Endodermal cell (in vitro differentiated cells): ENCODE data around the gene SHC1. TPM values are rescaled to one million over a fixed set of nuclear protein-coding genes. Genes with fewer than 3 reads are reported as not detected.

Source experiments
- DNase-seq: peaks from one replicate; pipeline ENCODE4 v3.0.0-alpha.2; 2017
- H3K27ac ChIP-seq: 2 replicates; pipeline ENCODE4 v1.5.1; 2013; ENCODE audit warnings: mild to moderate bottlenecking, low read depth, low read length, moderate library complexity
- H3K27me3 ChIP-seq: 2 replicates; pipeline ENCODE4 v1.6.1; 2013; ENCODE audit warnings: mild to moderate bottlenecking, low read length, moderate library complexity; ENCODE audit not compliant: insufficient read depth, control insufficient read depth, poor library complexity, severe bottlenecking
- H3K36me3 ChIP-seq: 2 replicates; pipeline ENCODE4 v1.7.0; 2013; ENCODE audit warnings: mild to moderate bottlenecking, low read length, moderate library complexity; ENCODE audit not compliant: control insufficient read depth, insufficient read depth
- H3K4me1 ChIP-seq: one replicate; pipeline ENCODE4 v1.7.0; 2013; ENCODE audit warnings: low read length; ENCODE audit not compliant: control insufficient read depth, insufficient read depth
- H3K4me3 ChIP-seq: 2 replicates; pipeline ENCODE4 v1.5.1; 2013; ENCODE audit warnings: mild to moderate bottlenecking, low read length, moderate library complexity
- H3K9ac ChIP-seq: 2 replicates; pipeline ENCODE4 v1.6.1; 2013; ENCODE audit warnings: mild to moderate bottlenecking, low read length, moderate library complexity; ENCODE audit not compliant: poor library complexity, severe bottlenecking; ENCODE audit errors: extremely low read depth
- H3K9me3 ChIP-seq: 2 replicates; pipeline ENCODE4 v1.6.1; 2013; ENCODE audit warnings: mild to moderate bottlenecking, low read length, moderate library complexity; ENCODE audit not compliant: control insufficient read depth
- H3K27ac Mint-ChIP-seq: 2 replicates; pipeline ENCODE4 v1.8.0; 2020; ENCODE audit warnings: mixed read lengths
- H3K27me3 Mint-ChIP-seq: 2 replicates; pipeline ENCODE4 v1.8.0; 2021; ENCODE audit warnings: mild to moderate bottlenecking, mixed read lengths; ENCODE audit not compliant: insufficient read depth
- H3K36me3 Mint-ChIP-seq: 2 replicates; pipeline ENCODE4 v1.8.0; 2020; ENCODE audit warnings: low read depth, mixed read lengths
- H3K4me1 Mint-ChIP-seq: 2 replicates; pipeline ENCODE4 v1.8.0; 2020; ENCODE audit warnings: mixed read lengths
- H3K4me3 Mint-ChIP-seq: 2 replicates; pipeline ENCODE4 v1.8.0; 2020; ENCODE audit warnings: mild to moderate bottlenecking, moderate library complexity, mixed read lengths
- H3K9me3 Mint-ChIP-seq: 2 replicates; pipeline ENCODE4 v1.8.0; 2020; ENCODE audit warnings: mild to moderate bottlenecking, mixed read lengths
- WGBS, 2 experiments: methylation state at CpG; one replicate each; pipeline versions ENCODE4 v1.1.5 to v1.1.7; 2013; ENCODE audit warnings: missing lambda C conversion rate in 2 of 2, mixed read lengths in 1 of 2; ENCODE audit not compliant: insufficient coverage in 1 of 2, insufficient read length in 1 of 2; 5-methylcytosine and 5-hydroxymethylcytosine counted together
- total RNA-seq, 2 donors: library from RNA; stranded (reverse); fragmentation: NEBNext Ultra II Directional in 1 of 2; extraction: Animal tissue kit (Norgen Biotek cat#: 25700) in 1 of 2; gene quantifications; 2 replicates in 1 of 2; 3 replicates in 1 of 2; pipeline ENCODE4 v1.2.1, GENCODE V29; 2021
- TF ChIP-seq, protein P1 (sequence below): fragments of 200-600 bp; sonication (generic); conservative IDR thresholded peaks from 2 replicates; pipeline ENCODE4 v1.5.0; 2021; ENCODE audit warnings: antibody characterized with exemption, mild to moderate bottlenecking

SHC1 gene
- total RNA-seq, 2 donors from 2014 or later: 157 to 231 TPM

DNA sequence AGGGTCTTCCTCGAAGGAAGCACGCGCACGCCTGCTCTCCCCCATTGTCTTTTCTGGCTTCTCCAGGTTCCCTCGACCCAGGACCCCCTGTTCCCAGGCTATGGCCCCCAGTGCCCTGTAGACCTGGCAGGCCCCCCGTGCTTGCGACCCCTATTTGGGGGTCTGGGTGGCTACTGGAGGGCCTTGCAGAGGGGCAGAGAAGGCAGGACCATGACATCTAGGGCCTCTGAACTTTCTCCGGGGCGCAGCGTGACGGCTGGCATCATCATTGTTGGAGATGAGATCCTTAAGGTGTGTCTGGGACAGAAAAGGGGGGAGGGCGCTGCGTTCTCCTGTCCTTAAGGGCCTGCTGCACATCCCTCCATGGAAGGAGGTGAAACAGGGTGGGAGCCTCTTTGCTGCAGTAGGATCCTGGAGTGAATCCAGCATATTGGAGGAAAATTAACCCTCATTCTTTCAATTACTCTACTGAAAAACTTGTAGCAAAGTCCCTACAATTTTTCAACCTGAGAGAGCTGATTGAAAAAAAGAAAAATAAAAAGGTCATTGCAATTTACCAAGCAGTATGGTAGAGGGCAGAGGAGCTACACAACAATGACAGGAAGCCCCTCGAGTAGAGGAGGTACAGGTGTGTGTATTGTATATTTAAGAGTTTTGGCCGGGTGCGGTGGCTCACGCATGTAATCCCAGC lies 13.4 kb upstream of the SHC1 start:
- Histone ChIP-seq H3K4me1 (no peaks in the 10 kb centered on the region), H3K36me3 (peaks cover 46% of the 10 kb centered on the region), H3K27me3 (no peaks in the 10 kb centered on the region), H3K27ac (peak overlapping the region; percentile 50), H3K4me3 (peak overlapping the region; percentile 94), H3K9ac (peak overlapping the region; percentile 80), H3K9me3 (no peaks in the 10 kb centered on the region)
- 9 to 22% methylated on average over 13 to 17 of the region's 17 CpGs for WGBS, 2 experiments
- Mint-ChIP-seq H3K9me3 (no peaks in the 10 kb centered on the region), H3K4me1 (peaks cover 4% of the 10 kb centered on the region), H3K36me3 (peaks cover 46% of the 10 kb centered on the region), H3K4me3 (no peak overlapping the region), H3K27ac (no peak overlapping the region), H3K27me3 (no peaks in the 10 kb centered on the region)
- TF ChIP-seq, protein P1, sequence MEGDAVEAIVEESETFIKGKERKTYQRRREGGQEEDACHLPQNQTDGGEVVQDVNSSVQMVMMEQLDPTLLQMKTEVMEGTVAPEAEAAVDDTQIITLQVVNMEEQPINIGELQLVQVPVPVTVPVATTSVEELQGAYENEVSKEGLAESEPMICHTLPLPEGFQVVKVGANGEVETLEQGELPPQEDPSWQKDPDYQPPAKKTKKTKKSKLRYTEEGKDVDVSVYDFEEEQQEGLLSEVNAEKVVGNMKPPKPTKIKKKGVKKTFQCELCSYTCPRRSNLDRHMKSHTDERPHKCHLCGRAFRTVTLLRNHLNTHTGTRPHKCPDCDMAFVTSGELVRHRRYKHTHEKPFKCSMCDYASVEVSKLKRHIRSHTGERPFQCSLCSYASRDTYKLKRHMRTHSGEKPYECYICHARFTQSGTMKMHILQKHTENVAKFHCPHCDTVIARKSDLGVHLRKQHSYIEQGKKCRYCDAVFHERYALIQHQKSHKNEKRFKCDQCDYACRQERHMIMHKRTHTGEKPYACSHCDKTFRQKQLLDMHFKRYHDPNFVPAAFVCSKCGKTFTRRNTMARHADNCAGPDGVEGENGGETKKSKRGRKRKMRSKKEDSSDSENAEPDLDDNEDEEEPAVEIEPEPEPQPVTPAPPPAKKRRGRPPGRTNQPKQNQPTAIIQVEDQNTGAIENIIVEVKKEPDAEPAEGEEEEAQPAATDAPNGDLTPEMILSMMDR: no peak
- DNase-seq: no peak

DNA sequence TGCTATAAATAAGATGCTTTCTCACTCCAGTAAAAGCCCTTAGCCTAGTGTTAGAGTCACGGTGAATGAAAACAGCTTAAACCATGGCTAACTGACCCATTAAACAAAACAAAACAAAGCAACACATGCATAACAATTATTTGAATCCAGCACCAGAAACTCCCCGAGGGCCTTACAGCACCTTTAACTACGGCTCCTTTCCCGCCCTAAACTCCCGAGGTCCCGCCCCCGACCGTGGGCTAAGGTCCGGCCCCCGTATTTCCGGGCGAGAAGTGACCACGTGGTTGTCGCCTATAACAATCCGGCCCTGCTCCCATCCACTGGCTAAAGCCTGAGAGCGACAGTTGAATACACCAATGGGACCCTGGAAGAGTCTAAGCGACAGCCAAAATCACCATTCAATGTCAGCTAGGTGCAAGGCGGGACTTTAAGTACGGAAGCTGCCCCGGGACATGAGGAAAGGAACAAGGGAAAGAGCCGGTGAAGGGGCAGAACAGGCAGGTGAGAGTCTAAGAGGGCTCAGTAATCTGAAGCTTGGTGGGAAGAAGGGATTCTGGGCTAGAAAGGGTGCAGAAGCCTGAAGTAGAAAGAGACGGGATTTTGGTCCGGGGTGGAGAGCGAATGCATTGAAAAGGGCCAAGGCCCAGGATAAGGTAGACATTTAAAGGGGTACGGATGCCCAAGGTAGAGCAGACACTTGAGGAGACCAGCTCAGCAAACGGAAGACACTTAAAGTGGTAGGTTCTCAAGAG lies 12.5 kb upstream of the SHC1 start, which contains the start of gene FLAD1:
TSS of gene FLAD1 (plus strand) at position 448 of the 752 bp plus-strand sequence. CDS start 351 bp downstream, outside the sequence.
- H3K36me3 ChIP-seq: peaks cover 43% of the 10 kb centered on the region
- no peak within 1 kb of the TSS for H3K27ac Mint-ChIP-seq
- peak within 1 kb of the TSS; percentile 94 for H3K4me3 ChIP-seq
- peaks cover 45% of the 10 kb centered on the region for H3K36me3 Mint-ChIP-seq
- no peaks in the 10 kb centered on the region for H3K9me3 ChIP-seq
- DNase-seq: peak; percentile 99
- H3K9me3 Mint-ChIP-seq: no peaks in the 10 kb centered on the region
- no peaks in the 10 kb centered on the region for H3K27me3 Mint-ChIP-seq
- H3K4me1 ChIP-seq: no peaks in the 10 kb centered on the region
- peaks cover 4% of the 10 kb centered on the region for H3K4me1 Mint-ChIP-seq
- WGBS, 2 experiments: 0 to 3% methylated on average over 13 to 26 of the region's 26 CpGs
- TF ChIP-seq, protein P1: no peak
- H3K4me3 Mint-ChIP-seq: no peak within 1 kb of the TSS
- peak within 1 kb of the TSS; percentile 80 for H3K9ac ChIP-seq
- peak within 1 kb of the TSS; percentile 50 for H3K27ac ChIP-seq
- H3K27me3 ChIP-seq: no peaks in the 10 kb centered on the region

DNA sequence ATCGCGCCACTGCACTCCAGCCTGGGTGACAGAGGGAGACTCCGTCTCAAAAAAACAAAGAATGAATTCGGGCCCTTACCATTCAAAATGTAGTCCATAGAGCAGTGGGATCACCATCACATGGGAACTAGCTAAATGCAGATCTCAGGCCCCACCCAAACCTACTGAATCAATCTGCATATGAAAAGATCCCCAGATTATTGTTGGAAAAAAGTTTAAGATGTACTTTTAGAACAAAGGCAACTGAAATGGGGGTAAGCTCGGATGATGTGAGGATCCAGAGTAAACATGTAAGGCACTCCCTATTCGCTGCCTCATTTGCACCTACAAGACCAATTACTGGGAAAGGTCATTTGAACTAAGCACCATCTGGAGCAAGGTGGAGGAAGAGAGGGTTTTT lies 11.8 kb upstream of the SHC1 start:
- no peaks in the 10 kb centered on the region for H3K9me3 Mint-ChIP-seq

More for the DNA sequence above, 11.8 kb upstream of the SHC1 start:
- TF ChIP-seq, protein P1: no peak
- Mint-ChIP-seq H3K27ac (no peak overlapping the region), H3K4me1 (peaks cover 6% of the 10 kb centered on the region), H3K27me3 (no peaks in the 10 kb centered on the region), H3K36me3 (peaks cover 41% of the 10 kb centered on the region), H3K4me3 (no peak overlapping the region)
- Histone ChIP-seq H3K9me3 (no peaks in the 10 kb centered on the region), H3K27me3 (no peaks in the 10 kb centered on the region), H3K9ac (peak overlapping the region; percentile 28), H3K4me3 (peak overlapping the region; percentile 94), H3K27ac (peak overlapping the region; percentile 1), H3K4me1 (peaks cover 2% of the 10 kb centered on the region), H3K36me3 (peaks cover 43% of the 10 kb centered on the region)
- 41 to 58% methylated on average over 4 to 6 of the region's 6 CpGs for WGBS, 2 experiments
- no peak for DNase-seq
